Activated CD4-positive, alpha-beta T cell treated with anti-CD3 and anti-CD28 coated beads, Interleukin-2, amount 50 U/mL, for 24 hours (primary cell): ENCODE results near the gene ZNF764.
"Not testable (repeated sequence)": the region's sequence is repeated elsewhere in the genome, so short reads cannot be mapped to it uniquely, and the experiment has no call there.

ENCODE experiments used
- DNase-seq, 2 donors: peaks; one replicate each; pipeline ENCODE4 v3.0.0-alpha.2; 2020; ENCODE audit warnings: low read depth in 1 of 2, low spot score in 1 of 2

ZNF764 gene

GRCh38 chr16:30548416-30549253 is 9.5 kb downstream of the ZNF764 start:
- no peak for DNase-seq

- DNase-seq, result no peak
These were observed 12.1 kb downstream of the ZNF764 start for GRCh38 chr16:30546115-30546514.

GRCh38 chr16:30543067-30543466 is 15.1 kb downstream of the ZNF764 start:
- DNase-seq, result no peak

- DNase-seq, result no peak
These were observed 16.5 kb downstream of the ZNF764 start for GRCh38 chr16:30541502-30542329.

GRCh38 chr16:30540916-30541464 is 17.2 kb downstream of the ZNF764 start:
- DNase-seq, result not testable (repeated sequence)

- not testable (repeated sequence) for DNase-seq
These were observed 18.1 kb downstream of the ZNF764 start for GRCh38 chr16:30539986-30540526.

- no peak for DNase-seq
These were observed 18.9 kb downstream of the ZNF764 start for GRCh38 chr16:30539000-30539964.

GRCh38 chr16:30536391-30537024 is 21.7 kb downstream of the ZNF764 start:
- DNase-seq, result not testable (repeated sequence)

- peak; percentile 57 to 70 for DNase-seq
These were observed 22.4 kb downstream of the ZNF764 start for GRCh38 chr16:30535777-30536190.

- DNase-seq, result peak in 1 of 2 donors; percentile 39
These were observed 22.9 kb downstream of the ZNF764 start for GRCh38 chr16:30535106-30535776.

GRCh38 chr16:30534368-30535105 is 23.6 kb downstream of the ZNF764 start, which contains the start of gene ZNF747:
TSS of gene ZNF747 (minus strand) at chr16:30534858. CDS start at chr16:30534679, 179 bp downstream.
- peak; percentile 82 to 88 for DNase-seq

- DNase-seq, result no peak
These were observed 24.3 kb downstream of the ZNF764 start for GRCh38 chr16:30533748-30534367.

- no peak for DNase-seq
These were observed 25.0 kb downstream of the ZNF764 start for GRCh38 chr16:30533146-30533522.

GRCh38 chr16:30532285-30533145 is 25.7 kb downstream of the ZNF764 start:
- DNase-seq, result no peak

GRCh38 chr16:30530163-30531037 is 27.8 kb downstream of the ZNF764 start:
- no peak for DNase-seq

GRCh38 chr16:30528799-30529457 is 29.2 kb downstream of the ZNF764 start:
- DNase-seq, result no peak
